CD4-positive, alpha-beta T cell (primary cell): ENCODE data around the gene SLC6A15. TPM values are rescaled to one million over a fixed set of nuclear protein-coding genes. Genes with fewer than 3 reads are reported as not detected.

Experiments used
- ATAC-seq: fragments of 200-7000 bp; cut with Tn5 transposase; one replicate; pipeline ENCODE4 v1.10.0; 2022; ENCODE audit warnings: mild to moderate bottlenecking; ENCODE audit not compliant: poor library complexity
- CTCF ChIA-PET: fragments of 350-600 bp; sonication (Branson Sonifier 250); formaldehyde crosslinking; loops from one replicate; lab custom pipeline; 2021; ENCODE audit warnings: antibody characterized with exemption, inconsistent platforms; lab: Charles Lee
- POLR2A ChIA-PET: fragments of 350-600 bp; sonication (Branson Sonifier 250); formaldehyde crosslinking; loops from one replicate; lab custom pipeline; 2021; ENCODE audit warnings: antibody characterized with exemption, inconsistent platforms; lab: Charles Lee
- DNase-seq, 14 experiments: peaks; one replicate each; pipeline ENCODE4 v3.0.0-alpha.2; 2013 to 2020; ENCODE audit warnings: mixed read lengths in 2 of 14
- H3K27ac ChIP-seq, 2 donors: one replicate each; pipeline versions ENCODE4 v1.5.1 to v1.7.0; 2013; ENCODE audit warnings: low read length in 2 of 2, low read depth in 1 of 2, mild to moderate bottlenecking in 1 of 2
- H3K27me3 ChIP-seq, 2 experiments: 1 replicate in 1 of 2; 2 replicates in 1 of 2; pipeline versions ENCODE4 v1.6.1 to v1.7.0; 2013; ENCODE audit warnings: low read length in 2 of 2, control low read depth in 1 of 2, mild to moderate bottlenecking in 1 of 2, moderate library complexity in 1 of 2; ENCODE audit not compliant: insufficient read depth in 2 of 2, control insufficient read depth in 1 of 2
- H3K36me3 ChIP-seq: one replicate; pipeline ENCODE4 v1.6.1; 2013; ENCODE audit warnings: low read length, control low read depth; ENCODE audit not compliant: insufficient read depth
- H3K4me1 ChIP-seq: one replicate; pipeline ENCODE4 v1.6.1; 2013; ENCODE audit warnings: low read length, control low read depth; ENCODE audit not compliant: insufficient read depth
- H3K4me3 ChIP-seq: one replicate; pipeline ENCODE4 v1.5.1; 2013; ENCODE audit warnings: mild to moderate bottlenecking, low read length, moderate library complexity
- H3K9me3 ChIP-seq, 2 experiments: 1 replicate in 1 of 2; 2 replicates in 1 of 2; pipeline versions ENCODE4 v1.6.1 to v1.7.0; 2013; ENCODE audit warnings: low read length in 2 of 2, mild to moderate bottlenecking in 2 of 2, control low read depth in 1 of 2, moderate library complexity in 1 of 2; ENCODE audit not compliant: control insufficient read depth in 1 of 2, insufficient read depth in 1 of 2
- H3K27ac Mint-ChIP-seq: one replicate; pipeline ENCODE4 v1.8.0; 2020; ENCODE audit warnings: mixed read lengths
- H3K27me3 Mint-ChIP-seq: one replicate; pipeline ENCODE4 v1.8.0; 2021; ENCODE audit warnings: mixed read lengths
- H3K36me3 Mint-ChIP-seq: one replicate; pipeline ENCODE4 v1.8.0; 2021; ENCODE audit warnings: low read depth, mixed read lengths
- H3K4me1 Mint-ChIP-seq: one replicate; pipeline ENCODE4 v1.8.0; 2021; ENCODE audit warnings: low read depth, mixed read lengths
- H3K4me3 Mint-ChIP-seq: one replicate; pipeline ENCODE4 v1.8.0; 2020; ENCODE audit warnings: mild to moderate bottlenecking, mixed read lengths
- H3K9me3 Mint-ChIP-seq: one replicate; pipeline ENCODE4 v1.8.0; 2020; ENCODE audit warnings: mixed read lengths
- intact Hi-C, 2 experiments: fragments of 100-400 bp; cut with DNase I in 1 of 2; cut with micrococcal nuclease in 1 of 2; formaldehyde crosslinking; loops; one replicate each; pipeline versions ENCODE4 v1.15.1 to v1.9.0; 2023 to 2025; cut with DNase I, micrococcal nuclease
- total RNA-seq, 174 experiments: library from RNA in 2 of 174; stranded (reverse) in 2 of 174; gene quantifications; one replicate each; pipeline ENCODE4 v1.2.3 and lab custom pipeline; 2021 to 2026
- TF ChIP-seq, protein P1 (sequence below): fragments of 200-600 bp; IDR thresholded peaks from one replicate; pipeline ENCODE4 v1.8.0; 2022; ENCODE audit warnings: antibody characterized with exemption, mild to moderate bottlenecking

Gene SLC6A15
- total RNA-seq, 2 experiments from 2014 or later, result not detected

DNA sequence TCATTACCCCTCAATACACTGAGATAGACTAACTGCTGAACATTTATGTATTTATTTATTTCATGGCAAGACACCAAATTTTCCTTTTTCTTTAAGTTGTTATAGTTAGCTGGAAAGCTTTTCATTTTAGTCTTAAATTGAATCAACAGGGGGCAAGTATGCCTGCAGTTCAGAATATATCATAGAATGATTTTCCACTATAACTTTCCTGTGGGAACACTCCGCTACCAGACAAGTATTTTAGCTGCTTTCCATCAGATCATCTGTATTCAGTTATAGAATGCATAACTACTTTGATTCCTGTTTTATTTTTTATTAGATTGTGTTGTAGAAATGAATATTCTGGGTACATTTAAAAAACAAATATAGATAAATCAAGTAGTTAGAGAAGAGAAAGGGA, 102.0 kb downstream of the SLC6A15 start:
- CTCF ChIA-PET, result no interaction called here
- DNase-seq (no peak), ATAC-seq (no peak)
- TF ChIP-seq, protein P1, sequence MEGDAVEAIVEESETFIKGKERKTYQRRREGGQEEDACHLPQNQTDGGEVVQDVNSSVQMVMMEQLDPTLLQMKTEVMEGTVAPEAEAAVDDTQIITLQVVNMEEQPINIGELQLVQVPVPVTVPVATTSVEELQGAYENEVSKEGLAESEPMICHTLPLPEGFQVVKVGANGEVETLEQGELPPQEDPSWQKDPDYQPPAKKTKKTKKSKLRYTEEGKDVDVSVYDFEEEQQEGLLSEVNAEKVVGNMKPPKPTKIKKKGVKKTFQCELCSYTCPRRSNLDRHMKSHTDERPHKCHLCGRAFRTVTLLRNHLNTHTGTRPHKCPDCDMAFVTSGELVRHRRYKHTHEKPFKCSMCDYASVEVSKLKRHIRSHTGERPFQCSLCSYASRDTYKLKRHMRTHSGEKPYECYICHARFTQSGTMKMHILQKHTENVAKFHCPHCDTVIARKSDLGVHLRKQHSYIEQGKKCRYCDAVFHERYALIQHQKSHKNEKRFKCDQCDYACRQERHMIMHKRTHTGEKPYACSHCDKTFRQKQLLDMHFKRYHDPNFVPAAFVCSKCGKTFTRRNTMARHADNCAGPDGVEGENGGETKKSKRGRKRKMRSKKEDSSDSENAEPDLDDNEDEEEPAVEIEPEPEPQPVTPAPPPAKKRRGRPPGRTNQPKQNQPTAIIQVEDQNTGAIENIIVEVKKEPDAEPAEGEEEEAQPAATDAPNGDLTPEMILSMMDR, result no peak
- Mint-ChIP-seq H3K4me1 (no peaks in the 10 kb centered on the region), H3K4me3 (no peak overlapping the region), H3K27ac (no peak overlapping the region), H3K27me3 (no peaks in the 10 kb centered on the region), H3K9me3 (no peaks in the 10 kb centered on the region), H3K36me3 (no peaks in the 10 kb centered on the region)
- Histone ChIP-seq H3K27me3 (no peaks in the 10 kb centered on the region), H3K27ac (no peak overlapping the region), H3K9me3 (no peaks in the 10 kb centered on the region), H3K4me3 (no peak overlapping the region), H3K4me1 (no peaks in the 10 kb centered on the region), H3K36me3 (no peaks in the 10 kb centered on the region)
- intact Hi-C loops, result no loop called here
- POLR2A ChIA-PET, result no interaction called here

Other genes with a start within 250 kb of the SLC6A15 start
- not detected for gene TSPAN19, start 123.5 kb upstream of the SLC6A15 start, total RNA-seq
- not detected for gene LRRIQ1, start 123.6 kb upstream of the SLC6A15 start, total RNA-seq